Muscle of back (tissue), 13 donors: ENCODE measurements around the gene UBE3C. TPM values are rescaled to one million over a fixed set of nuclear protein-coding genes. Genes with fewer than 3 reads are reported as not detected.
"Not testable (repeated sequence)": the region's sequence is repeated elsewhere in the genome, so short reads cannot be mapped to it uniquely, and the experiment has no call there.

Experiments
- DNase-seq, 3 donors: peaks; one replicate each; pipeline versions ENCODE4 v3.0.0 to v3.0.0-alpha.2; 2013
- long read RNA-seq, 9 donors: transcript quantifications; one replicate each; lab custom pipeline, GENCODE V29; 2026
- polyA plus RNA-seq, 10 donors: library from polyadenylated mRNA; unstranded; fragments of 120-200 nt; gene quantifications; one replicate each; pipeline ENCODE4 v1.2.1, GENCODE V29; 2013; ENCODE audit not compliant: insufficient read length in 10 of 10

The UBE3C gene
- polyA plus RNA-seq, result 10 to 100 TPM; 30.4 to 39.0 (median 34.7) TPM
- long read RNA-seq, donor 1, result 0 reads
- long read RNA-seq, donor 2, full-length matches to known transcripts, result 1 of 1 reads
- long read RNA-seq, donor 2, partial matches to known transcripts, result 0 of 1 reads
- long read RNA-seq, donor 2, other reads (novel, unspliced or antisense), result 0 of 1 reads
- long read RNA-seq, donor 3, result 0 reads
- long read RNA-seq, donor 4, full-length matches to known transcripts, result 2 of 35 reads
- long read RNA-seq, donor 4, partial matches to known transcripts, result 33 of 35 reads
- long read RNA-seq, donor 4, other reads (novel, unspliced or antisense), result 0 of 35 reads
- long read RNA-seq, donor 5, partial matches to known transcripts, result 6 of 7 reads
- long read RNA-seq, donor 5, other reads (novel, unspliced or antisense), result 0 of 7 reads
- long read RNA-seq, donor 6, result 0 reads
- long read RNA-seq, donor 7, partial matches to known transcripts, result 0 of 2 reads
- long read RNA-seq, donor 7, other reads (novel, unspliced or antisense), result 0 of 2 reads
- long read RNA-seq, donor 8, result 0 reads
- long read RNA-seq, donor 9, full-length matches to known transcripts, result 1 of 1 reads
- long read RNA-seq, donor 9, partial matches to known transcripts, result 0 of 1 reads
- long read RNA-seq, donor 9, other reads (novel, unspliced or antisense), result 0 of 1 reads

GRCh38 chr7:157138424-157139110, at the start of gene UBE3C:
UBE3C (plus strand) TSS chr7:157138926; CDS start chr7:157139273, 347 bp downstream.
- DNase-seq, result peak; percentile 93 to 98 (median 94)

- no peak for DNase-seq
Observed at GRCh38 chr7:157089100-157089610, 49.6 kb upstream of the UBE3C start.

DNA sequence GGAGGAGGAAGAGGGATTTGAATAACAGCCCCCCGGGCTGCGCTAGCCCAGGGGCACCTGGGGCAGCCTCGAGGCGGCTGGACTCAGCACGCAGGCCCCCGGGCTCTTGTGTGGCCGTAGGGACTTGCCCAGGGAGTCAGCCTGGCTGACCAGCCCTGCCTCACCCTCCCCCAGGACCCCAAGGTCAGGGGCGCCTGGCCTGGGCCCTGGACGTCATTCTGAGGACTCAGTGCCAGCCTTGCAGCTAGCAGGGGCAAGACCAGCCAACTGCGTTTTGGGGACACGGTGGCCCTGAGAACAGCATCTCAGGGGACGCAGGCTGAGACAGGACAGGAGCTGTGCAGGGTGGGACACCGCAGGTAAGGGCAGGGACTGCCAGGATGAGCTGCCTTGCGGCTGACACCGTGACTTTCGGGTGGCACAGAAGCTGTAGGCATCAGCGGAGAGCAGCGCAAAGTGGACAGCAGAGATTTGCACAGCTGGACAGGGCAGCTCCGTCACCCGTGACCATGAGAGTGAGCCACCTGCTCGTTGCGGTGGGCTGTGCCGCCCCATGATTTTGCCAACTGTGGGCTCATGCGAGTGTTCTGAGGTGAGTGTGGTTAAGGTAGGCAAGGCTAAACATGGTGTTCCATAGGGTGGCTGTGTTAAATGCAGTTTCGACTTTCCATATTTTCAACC, 48.1 kb upstream of the UBE3C start:
- no peak for DNase-seq

DNA sequence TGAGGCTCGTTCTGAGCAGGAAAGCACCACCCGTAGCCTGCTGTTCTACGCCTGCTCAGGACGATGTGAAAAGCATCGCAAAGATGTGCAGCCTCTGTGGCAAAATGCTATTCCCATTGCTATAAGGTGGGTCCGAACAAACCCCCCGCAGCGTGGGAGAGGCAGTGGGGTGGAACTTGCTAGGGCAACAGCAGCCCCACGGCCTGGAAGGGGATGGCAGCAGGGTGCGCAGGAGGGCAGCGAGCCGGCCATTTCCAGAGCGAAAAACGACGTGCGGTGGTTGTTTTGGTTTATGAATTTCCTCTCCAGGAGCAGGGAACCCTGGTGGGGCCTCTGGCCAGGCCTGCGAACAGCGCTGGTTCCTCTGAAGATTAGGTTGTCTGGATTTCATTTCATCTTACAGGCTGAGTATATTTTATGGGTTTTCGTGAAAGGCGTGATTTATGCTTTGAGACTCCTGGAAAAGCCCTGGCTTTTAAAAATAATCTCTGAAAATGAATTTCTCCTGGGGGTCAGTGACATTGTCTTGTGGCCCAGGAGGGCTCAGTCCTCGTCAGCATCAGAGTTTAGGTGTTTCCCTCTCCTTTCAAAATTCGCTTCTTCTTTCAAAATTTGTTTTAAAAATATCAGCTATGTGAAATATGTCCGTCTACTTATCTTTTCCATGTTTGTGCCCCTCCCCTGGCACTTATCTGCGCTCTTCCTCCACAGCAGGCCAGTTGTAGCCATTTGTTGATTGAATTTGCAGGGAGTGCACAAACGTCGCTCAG, 42.3 kb upstream of the UBE3C start:
- peak in 1 of 3 donors; percentile 2 for DNase-seq

GRCh38 chr7:157097056-157097329, 41.7 kb upstream of the UBE3C start:
- no peak for DNase-seq

- DNase-seq, result no peak
Observed at GRCh38 chr7:157097569-157097968, 41.2 kb upstream of the UBE3C start.

DNA sequence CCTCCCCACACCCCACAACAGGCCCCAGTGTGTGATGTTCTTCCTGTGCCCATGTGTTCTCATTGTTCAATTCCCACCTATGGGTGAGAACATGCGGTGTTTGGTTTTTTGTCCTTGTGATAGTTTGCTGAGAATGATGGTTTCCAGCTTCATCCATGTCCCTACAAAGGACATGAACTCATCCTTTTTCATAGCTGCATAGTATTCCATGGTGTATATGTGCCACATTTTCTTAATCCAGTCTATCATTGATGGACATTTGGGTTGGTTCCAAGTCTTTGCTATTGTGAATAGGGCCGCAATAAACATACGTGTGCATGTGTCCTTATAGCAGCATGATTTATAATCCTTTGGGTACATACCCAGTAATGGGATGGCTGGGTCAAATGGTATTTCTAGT, 38.7 kb upstream of the UBE3C start:
- not testable (repeated sequence) for DNase-seq

DNA sequence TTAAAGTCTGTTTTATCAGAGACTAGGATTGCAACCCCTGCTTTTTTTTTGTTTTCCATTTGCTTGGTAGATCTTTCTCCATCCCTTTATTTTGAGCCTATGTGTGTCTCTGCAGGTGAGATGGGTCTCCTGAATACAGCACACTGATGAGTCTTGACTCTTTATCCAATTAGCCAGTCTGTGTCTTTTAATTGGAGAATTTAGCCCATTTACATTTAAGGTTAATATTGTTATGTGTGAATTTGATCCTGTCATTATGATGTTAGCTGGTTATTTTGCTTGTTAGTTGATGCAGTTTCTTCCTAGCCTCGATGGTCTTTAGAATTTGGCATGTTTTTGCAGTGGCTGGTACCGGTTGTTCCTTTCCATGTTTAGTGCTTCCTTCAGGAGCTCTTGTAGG, 35.1 kb upstream of the UBE3C start:
- DNase-seq, result not testable (repeated sequence)

DNA sequence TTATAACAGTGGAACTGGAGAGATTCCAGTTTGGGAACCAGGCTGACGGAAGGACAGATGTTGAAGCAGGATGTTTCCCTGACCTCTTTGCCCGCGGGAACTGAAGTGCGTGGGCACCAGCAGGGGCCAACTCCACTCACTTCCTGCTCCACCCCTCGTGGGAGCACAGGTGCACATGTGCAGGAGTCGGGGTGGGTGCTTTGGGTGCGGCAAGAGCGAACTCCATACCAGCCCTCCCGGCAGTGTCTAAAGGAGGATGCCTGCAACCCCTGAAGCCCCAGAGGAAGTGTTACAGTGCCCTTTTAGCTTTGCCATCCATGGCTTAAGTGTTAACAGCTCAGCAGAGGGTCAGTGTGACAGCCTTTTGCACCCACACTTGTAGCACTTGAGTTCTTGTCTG, 27.4 kb upstream of the UBE3C start:
- no peak for DNase-seq

DNA sequence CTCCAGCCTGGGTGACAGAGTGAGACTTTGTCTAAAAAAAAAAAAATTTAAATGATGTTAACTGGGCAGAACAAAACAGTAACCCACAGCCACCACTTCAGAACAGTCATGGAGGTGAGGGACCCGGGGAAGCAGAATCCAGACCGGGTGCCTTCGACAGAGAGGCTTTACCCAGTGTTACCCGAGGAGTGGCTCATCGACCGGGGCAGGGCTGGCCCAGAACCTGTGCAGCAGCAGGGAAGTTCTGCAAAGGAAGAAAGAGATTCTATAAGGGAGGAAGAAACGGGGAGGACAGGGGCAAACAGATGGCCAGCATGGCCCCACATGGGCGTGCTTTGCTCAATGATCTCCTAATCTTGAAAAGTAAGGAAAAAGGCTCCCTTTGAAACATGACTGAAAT, 26.0 kb upstream of the UBE3C start:
- no peak for DNase-seq

- DNase-seq, result no peak
Observed at GRCh38 chr7:157113607-157114006, 25.1 kb upstream of the UBE3C start.

DNA sequence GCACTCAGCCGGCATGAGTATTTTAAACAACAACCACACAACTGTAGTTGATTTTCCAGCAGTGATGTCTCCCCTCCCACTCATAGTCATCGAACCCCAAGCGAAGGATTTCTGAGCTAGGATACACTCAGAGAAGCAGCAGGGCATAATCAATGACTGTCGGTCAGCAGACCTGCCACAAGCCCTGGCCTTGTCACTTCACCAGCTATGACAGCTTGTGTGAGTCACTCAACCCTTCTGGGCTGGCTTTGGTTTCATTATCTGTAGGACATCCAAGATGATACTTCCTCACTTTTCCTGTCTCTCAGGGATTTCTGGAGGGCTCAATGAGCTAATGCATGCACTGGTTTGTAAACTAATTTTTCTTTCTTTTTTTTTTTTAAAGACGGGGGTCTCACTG, 22.0 kb upstream of the UBE3C start:
- DNase-seq, result no peak

- no peak for DNase-seq
Observed at GRCh38 chr7:157117796-157118195, 20.9 kb upstream of the UBE3C start.

- DNase-seq, result no peak
Observed at GRCh38 chr7:157120181-157120580, 18.5 kb upstream of the UBE3C start.

GRCh38 chr7:157121184-157121715, 17.5 kb upstream of the UBE3C start:
- no peak for DNase-seq

DNA sequence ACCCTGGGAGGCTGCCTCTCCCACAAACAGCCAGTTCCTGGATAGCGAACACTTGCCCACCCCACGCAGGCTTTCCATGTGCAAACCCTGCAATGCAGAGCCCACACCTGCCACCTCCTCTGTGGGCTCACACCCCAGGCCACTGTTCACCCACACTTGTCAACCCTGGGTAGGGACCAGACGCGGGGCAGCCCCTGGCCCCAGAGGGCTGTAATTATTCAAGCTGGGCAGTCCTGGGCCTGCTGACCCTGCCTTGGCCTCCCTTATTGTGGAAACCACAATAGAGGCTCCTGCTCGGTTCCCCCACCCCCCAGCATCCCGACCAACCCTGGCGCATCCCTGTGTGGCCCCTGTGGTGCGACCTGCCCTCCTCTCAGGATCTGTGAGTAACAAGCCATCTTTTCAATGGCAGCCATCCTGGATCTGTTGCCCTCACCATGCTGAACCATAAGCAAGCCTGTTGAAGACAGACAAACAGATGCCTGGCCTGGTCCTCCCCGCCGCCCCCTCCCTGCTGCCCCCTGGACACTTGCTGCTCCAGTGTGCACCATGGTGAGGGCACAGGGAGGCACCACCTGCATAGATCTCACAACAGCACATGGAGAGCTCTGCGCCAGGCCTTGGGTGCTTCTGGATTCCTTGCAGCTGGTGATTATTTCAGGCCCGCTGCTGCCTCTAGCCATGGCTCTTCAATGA, 15.8 kb upstream of the UBE3C start:
- no peak for DNase-seq

- DNase-seq, result no peak
Observed at GRCh38 chr7:157124690-157125089, 14.0 kb upstream of the UBE3C start.

DNA sequence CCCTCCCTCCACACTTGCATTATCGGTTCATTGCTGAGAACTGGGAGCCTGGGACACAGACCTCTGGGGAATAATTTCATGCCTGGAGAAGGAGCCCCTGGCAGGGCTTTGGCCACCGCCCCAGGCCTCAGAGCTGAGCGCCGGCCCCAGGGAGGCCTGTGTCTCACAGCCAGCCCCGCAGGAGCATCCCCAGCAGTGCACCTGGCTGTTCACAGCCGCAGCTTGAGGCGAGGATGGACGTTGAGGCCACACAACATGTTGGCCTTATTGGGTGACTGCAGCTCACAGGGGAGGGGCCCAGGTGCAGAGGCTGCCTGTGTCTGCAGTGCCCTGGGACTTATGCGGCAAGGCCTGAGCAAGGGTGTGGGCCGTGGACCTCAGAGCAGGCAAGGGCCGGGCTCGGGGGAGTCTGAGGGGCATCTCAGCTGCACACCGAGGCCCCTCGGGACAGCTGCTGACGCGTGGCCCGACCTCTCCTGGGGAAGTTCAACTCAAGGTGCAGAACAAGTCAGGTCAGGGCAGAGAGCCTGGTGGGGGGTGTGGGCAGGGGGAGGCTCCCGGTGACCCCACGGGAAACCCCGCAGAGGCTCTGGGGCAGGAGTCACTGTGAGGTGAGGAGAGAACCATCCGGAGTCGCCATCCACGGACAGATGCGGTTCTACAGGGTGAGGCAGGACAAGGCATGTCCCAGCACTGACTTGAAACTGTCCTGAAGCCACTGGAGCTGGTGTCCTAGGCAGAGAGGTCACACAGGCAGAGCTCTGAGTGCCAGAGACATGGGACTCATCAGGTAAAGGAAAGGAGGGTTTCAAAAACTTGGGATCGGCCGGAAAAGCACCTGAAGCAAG, 13.1 kb upstream of the UBE3C start:
- no peak for DNase-seq

GRCh38 chr7:157126921-157127320, 11.8 kb upstream of the UBE3C start:
- no peak for DNase-seq
